Stimulated activated naive CD4-positive, alpha-beta T cell (primary cell): Measurements from ENCODE around the gene LIME1.

Experiments used
- DNase-seq, 6 experiments: peaks; one replicate each; lab custom pipeline; 2025; lab: John Stamatoyannopoulos, UW

Gene LIME1

DNA sequence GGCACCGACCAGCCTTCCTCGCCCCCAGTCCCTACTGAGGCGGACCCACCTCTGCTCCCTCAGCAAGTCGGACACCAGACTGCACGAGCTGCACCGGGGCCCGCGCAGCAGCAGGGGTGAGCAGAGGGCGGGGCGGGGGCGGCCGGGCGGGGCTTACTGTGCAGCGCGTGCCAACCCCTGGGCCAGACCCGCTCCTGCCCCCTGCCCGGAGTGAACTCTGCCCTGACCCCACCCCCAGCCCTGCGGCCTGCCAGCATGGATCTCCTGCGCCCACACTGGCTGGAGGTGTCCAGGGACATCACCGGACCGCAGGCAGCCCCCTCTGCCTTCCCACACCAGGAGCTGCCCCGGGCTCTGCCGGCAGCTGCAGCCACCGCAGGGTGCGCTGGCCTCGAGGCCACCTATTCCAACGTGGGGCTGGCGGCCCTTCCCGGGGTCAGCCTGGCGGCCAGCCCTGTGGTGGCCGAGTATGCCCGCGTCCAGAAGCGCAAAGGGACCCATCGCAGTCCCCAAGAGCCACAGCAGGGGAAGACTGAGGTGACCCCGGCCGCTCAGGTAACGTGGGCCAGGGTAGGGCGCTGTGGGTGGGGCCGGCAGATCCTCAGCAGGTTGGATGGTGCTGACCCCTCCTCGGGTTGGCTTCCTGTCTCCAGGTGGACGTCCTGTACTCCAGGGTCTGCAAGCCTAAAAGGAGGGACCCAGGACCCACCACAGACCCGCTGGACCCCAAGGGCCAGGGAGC is 1.7 kb downstream of the LIME1 start:
- DNase-seq, result peak; percentile 14 to 64 (median 54)

DNA sequence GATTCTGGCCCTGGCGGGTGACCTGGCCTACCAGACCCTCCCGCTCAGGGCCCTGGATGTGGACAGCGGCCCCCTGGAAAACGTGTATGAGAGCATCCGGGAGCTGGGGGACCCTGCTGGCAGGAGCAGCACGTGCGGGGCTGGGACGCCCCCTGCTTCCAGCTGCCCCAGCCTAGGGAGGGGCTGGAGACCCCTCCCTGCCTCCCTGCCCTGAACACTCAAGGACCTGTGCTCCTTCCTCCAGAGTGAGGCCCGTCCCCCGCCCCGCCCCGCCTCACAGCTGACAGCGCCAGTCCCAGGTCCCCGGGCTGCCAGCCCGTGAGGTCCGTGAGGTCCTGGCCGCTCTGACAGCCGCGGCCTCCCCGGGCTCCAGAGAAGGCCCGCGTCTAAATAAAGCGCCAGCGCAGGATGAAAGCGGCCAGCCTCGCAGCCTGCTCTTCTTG is 2.2 kb downstream of the LIME1 start:
- peak; percentile 22 to 66 (median 53) for DNase-seq

DNA sequence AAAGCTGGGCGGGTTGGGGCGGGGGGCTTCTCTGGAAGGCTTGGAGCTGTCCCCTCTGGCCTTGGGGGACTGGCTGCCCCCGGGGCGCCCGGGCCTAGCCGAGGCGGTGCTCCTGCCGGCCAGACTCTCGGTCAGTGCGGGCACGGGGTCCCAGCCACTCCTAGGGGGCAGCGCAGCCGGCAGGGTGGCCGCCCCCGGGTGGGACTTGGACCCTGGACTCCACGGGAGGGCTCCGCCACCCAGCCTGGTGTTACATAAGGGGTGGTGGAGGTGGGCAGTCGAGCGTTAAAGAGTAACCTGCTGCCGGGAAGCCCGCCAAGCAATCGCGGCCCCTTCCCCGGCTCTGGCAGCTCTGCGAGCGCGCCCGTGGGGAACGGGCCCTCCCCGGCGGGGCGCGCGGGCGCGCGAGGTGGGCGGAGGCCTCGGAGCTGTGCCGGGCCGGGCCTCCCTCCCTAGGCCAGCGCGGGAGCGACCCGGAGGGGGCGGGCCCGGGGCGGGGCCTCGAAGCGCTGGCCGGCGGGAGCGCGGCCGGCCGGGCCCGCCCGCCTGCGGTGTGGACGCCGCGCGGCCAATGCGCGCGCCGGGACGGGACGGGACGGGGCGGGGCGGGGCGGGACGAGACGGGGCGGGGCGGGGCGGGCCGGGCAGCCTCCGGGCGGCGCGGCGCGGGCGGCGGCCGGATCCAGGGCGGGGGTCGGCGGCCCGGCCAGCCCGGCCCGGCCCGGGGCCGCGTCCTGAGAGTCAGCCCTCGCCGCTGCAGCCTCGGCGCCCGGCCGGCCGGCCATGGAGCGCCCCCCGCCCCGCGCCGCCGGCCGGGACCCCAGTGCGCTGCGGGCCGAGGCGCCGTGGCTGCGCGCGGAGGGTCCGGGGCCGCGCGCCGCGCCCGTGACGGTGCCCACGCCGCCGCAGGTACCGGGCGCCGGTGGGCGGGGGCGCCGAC is 2.9 kb downstream of the LIME1 start, which contains the start of gene SLC2A4RG:
Gene SLC2A4RG (plus strand): TSS at position 647 of the 940 bp plus-strand sequence. CDS start 137 bp downstream, at position 784.
- DNase-seq, result peak; percentile 48 to 76 (median 60)

DNA sequence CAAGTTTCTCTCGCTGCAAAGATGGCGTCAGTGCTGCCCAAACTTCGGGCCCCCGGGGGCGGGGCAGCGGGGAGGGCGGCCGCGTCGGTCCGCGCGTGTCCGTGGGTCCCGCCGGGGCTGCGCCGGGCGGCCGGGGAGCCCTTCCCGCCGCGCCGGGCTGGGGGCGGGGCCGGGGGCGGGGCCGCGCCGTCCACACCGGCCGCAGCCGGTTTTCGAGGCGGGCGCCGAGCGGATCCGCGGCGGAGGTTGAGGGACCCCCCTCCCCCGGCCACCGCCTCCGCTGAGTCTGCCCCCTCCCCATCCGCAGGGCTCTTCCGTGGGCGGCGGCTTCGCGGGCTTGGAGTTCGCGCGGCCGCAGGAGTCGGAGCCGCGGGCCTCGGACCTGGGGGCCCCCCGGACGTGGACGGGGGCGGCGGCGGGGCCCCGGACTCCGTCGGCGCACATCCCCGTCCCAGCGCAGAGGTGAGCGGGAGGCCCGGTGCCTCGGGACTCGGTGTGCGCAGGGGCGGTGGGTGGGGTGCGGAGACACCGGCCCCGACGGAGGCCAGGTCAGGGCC is 3.7 kb downstream of the LIME1 start:
- DNase-seq, result peak; percentile 44 to 73 (median 64)

DNA sequence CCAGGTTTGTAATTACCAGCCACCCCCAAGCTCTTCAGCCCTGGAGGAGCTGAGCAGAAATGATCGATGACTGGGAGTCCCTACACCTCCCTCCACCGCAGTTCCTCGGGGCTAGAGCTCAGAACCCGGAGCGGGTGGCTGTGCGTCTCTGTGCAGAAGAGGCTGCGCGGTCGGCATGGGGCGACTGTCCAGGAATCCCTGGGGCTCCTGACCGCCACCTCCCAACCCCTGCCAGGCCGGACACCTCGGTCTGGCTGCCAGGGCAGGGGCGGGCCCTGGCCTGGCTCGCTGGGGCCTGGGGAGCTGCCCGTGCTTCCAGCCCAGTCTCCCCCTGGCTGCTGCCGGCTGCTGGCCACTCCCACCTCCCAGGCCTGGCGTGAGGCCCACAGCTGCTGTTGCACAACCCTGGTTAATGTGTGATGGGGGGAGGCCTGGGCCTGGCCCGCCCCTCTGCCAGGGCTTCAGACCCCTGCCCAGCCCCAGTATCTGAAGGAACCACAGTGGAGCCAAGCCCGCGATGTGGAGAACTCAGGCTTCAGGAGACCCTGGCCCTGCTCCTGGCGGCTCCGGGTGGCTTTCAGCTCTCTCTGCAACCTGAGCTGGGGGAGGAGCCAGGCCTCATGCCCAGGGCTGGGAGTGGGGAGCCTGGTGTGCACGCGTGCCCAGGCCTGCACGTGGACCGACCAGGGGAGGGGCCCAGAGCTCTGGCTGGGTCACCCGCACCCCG is 4.3 kb downstream of the LIME1 start:
- DNase-seq, result peak; percentile 29 to 64 (median 45)

DNA sequence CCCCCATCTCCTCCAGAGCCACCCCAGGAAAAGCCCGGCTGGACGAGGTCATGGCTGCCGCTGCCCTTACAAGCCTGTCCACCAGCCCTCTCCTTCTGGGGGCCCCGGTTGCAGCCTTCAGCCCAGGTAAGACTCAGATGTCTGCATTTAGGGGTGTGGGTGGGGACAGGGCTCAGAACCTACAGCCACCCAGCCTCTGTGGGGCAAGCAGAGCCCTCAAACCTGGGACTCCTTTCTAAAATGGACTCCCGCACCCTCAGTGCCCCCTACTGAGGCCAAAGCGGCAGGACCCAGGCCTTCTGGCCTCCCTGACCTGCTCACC is 4.9 kb downstream of the LIME1 start:
- no peak for DNase-seq

DNA sequence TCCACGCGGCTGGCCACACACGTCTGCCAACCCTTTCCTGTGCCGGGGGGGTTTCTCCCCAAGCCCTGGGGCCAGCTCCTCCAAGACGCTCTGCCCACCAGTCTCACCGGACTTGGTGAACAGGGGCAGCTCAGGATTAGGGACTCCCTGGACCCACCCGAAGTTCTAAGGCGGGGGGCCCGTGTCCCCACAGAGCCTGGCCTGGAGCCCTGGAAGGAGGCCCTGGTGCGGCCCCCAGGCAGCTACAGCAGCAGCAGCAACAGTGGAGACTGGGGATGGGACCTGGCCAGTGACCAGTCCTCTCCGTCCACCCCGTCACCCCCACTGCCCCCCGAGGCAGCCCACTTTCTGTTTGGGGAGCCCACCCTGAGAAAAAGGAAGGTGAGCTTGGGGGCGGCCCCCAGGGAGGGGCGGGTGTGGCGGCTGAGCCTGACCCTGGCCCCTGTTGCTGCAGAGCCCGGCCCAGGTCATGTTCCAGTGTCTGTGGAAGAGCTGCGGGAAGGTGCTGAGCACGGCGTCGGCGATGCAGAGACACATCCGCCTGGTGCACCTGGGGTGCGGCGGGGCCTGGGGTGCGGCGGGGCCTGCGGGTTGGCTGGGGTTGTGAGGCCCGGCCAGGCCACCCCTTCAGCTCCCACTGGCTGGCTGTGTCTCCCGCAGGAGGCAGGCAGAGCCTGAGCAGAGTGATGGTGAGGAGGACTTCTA is 5.4 kb downstream of the LIME1 start:
- DNase-seq, result no peak

DNA sequence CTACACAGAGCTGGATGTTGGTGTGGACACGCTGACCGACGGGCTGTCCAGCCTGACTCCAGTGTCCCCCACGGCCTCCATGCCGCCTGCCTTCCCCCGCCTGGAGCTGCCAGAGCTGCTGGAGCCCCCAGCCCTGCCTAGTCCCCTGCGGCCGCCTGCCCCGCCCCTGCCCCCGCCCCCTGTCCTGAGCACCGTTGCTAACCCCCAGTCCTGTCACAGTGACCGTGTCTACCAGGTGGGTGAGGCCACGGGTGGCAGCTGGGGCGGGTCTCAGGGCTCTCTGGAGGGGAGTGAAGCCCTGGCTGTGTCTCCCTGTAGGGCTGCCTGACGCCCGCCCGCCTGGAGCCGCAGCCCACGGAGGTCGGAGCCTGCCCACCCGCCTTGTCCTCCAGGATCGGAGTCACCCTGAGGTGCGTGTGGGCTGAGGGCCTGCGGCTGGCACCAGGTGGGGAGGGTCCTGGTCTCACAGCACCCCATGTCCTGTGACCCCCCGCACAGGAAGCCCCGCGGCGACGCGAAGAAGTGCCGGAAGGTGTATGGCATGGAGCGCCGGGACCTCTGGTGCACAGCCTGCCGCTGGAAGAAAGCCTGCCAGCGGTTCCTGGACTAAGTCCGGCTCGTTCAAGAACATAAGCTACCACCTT is 6.0 kb downstream of the LIME1 start:
- DNase-seq, result no peak

DNA sequence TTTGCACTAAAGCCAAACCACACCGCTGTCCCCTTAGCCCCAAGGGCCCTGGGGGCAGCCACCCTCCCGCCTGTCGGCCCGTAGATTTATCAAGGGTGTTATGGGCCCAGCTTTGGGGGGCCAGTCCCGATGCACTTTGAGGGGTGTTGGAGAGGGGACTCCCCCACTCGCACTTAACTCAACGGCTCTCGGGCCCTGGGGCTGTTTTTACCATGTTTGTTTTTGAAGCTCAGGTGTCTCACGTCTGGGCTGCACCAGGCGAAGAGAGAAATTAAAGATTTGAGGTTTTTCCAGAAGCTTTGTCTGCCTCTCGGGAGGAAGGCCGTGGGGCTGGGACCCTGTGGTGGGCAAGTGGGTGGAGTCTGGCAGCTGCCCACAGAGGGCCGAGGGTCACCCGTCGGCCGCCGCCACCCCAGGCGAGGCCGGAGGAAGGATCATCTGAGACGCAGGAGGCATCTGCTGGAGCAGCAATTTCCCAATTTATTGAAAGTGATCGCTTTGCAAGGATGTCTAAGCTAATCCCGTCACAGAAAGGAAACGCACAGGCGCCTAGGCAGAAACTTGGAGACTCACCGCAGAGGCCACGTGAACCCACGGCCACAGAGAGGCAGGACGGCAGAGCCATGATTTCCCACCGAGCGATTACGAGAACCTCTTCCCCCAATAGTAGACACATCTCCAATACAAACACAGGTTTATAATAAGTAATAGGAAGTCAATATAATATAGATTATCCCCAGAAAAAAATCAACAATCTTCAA is 6.9 kb downstream of the LIME1 start:
- DNase-seq, result no peak

DNA sequence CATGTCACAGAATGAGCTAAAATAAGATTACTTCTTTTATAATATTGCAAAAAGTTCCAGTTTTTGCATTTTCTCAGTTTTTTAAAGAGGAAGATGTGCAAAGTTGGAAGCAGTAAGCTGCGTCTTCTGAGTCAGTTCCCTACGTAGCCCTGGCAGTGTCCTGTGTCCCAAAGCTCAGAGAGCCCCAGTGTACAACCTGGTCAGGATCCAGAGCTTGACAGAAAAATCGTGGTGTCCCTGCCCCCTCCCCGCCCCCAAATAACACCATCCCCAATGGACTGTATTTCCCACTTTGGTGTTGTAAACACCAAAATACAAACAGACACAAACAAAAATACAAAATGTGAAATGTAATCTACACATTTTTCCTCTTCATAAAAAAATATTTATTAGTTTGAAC is 7.7 kb downstream of the LIME1 start:
- DNase-seq, result no peak

DNA sequence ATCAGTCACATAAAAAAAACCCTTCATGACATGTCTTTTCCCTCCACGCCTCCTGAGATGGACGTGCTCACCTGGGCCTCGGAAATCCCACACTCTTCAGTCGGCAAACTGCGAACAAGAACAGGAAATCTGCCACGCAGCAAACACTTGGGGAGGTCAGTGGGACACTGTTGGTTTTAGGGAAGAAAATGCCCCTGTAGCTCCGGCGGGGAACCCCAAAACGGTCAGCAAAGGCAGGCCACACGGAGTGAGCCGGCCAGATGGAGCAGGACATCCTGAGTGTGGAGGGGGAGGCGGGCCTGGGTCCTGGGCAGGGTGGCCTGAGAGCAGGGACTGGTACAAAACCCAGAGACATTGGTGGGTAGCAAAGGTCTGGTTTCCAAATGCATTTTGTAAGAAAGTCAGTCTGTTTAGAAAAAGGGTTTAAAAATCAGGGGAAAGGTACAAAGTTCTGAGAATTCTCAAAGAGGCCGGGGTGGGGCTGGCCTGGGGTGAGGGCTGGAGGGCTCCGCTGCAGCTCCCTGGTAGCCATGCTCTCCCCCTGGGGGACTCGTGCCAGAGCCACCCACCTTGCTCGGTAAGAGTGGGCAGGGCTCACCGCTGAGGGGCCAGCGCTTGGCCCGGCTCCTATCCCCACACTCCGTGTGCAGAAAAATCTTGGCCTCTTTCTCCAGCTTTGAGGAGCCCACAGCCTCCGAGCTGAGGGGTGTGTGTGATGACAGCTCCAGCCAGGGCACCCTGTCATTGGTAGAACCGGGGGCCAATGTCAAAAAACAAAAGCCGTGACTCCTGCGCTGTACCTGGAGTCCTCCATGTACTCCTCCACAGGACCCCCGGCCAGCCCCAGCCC is 8.3 kb downstream of the LIME1 start:
- no peak for DNase-seq

DNA sequence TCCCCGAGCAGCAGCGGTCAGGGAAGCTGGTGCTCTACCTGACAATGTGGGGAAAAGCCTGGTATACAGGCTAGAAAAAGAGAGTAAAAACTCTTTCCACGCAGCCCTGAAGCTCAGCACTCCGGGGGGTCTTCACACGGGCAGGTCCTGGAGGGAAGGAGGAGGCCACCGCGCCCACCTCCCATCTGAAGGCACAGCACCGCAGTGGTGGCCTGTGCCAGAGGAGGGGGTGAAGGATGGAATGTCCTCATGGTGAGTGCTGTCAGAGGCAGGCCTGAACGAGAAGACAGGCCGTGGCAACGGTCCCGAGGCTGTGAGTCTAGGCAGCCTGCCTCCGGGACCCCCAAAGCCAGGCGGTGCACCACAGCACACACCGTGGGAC is 9.0 kb downstream of the LIME1 start:
- no peak for DNase-seq

DNA sequence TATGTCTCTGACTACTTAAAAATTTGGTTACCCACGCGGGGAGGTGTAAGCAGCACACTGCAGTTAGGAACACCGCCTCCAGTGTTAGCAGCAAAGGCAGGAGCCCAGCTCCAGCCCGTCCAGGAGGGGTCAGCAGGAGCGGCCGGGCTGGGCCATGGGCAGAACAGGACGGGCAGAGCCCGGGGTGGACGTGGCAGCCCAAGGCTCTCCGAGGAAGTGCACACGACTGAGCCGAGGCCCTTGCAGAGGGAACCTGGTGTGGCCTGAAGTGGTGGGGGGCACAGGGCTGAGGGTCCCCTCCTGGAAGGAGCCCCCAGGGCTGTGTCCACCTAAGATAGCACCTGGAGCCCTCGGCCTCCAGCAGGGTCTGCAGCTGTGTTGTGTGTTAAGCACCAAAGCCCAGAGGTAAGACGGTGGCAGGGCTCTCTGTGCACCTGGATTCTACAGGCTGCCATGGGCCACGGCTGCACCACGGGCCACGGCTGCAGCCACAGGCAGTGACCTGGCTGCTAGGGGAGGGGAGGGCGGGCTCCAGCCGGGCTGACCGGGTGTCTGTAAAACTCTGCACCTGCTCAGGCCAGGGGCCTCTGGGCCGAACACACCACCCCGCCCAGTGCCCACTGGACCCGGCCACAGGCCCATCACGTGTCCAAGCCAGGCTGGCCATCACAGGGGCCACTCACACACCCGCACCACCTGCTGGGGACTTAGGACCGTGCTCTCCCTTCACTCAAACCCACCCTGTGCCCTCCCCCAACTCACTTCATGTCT is 9.7 kb downstream of the LIME1 start:
- DNase-seq, result no peak

DNA sequence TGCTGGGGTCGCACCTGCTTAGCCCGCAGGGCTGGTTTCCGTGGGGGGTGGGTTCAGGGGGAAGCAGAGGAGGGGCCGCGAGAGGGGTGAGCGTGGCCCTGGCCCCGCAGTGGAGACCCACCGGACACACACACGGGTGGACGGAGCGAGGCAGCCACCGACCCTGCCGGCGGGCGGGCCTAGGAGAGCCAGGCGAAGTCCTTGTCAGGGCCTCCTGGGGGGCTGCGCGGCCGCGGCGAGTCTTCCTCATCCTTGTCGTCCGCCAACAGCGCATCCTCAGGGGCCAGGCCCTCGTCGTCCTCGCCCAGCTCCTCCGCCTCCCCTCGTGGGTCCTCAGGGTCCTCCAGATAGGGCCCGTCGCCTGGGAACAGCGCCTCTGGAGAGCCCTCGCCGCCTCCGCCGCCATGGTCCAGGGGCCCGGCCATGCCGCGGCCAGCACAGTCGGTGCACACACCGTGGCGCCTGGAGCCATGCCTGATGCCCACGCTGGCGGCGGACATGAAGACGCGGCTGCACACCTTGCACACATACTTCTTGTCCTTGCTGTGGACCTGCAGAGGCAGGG is 10.4 kb downstream of the LIME1 start:
- DNase-seq, result no peak

DNA sequence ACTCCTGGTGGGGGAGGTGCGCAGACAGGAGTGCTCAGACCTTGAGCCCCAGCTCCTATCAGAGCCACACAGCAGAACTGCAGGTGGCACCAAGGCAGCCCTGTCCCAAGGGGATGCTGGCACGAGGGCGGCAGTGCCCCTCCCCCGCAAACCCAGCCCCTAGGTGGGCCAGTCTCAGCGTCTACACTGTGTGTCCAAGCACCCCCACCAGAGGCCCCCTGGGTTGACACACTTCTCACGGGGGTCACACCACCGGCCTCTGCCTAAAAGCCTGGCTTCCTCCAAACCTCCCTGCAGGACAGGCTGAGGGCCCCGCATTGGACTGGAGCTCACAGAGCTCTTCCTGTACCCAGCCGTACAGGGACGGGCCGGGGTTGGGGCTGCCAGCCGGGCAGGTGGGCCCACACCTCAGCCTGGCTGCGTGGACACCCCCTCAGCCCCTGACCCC is 11.2 kb downstream of the LIME1 start:
- no peak for DNase-seq

DNA sequence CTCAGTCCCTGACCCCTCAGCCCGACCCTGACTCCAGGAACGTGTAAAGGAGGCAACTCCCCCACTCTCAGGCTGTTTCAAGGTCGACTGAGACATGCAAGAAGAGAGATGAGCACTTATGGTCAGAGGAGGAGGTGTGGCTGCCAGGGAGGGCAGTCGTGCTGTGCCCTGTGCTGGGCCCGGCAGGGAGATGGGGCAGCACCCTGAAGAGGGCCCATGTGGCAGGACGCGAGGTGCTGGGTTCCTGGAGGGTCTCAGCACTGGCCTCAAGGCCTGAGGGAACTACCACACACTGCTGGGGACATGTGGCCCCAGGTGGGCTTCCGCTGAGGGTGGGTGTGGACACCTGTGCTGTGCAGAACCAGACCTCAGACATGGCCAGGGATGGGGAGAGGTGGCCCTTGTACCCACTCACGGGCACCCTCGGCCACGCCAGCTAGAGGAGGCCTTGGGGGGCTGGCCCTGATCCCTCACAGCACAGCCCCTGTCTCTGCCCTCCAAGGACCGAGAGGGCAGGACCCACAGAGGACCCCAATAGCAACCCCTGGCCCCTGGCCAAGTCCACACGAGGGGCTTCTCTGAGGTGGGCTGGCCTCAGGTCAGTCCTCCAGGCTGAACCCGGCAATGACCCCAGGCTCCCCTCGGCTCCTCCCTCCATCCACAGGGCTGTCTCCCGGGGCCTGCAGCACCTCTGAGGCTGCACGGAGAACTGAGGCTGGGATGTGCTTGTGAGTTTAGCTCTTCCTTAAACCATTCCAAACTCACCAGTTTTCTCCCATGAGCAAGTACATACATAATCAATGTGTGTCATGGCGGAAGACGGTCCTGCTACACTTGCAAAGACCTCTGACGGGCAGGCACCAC is 11.8 kb downstream of the LIME1 start:
- no peak for DNase-seq

DNA sequence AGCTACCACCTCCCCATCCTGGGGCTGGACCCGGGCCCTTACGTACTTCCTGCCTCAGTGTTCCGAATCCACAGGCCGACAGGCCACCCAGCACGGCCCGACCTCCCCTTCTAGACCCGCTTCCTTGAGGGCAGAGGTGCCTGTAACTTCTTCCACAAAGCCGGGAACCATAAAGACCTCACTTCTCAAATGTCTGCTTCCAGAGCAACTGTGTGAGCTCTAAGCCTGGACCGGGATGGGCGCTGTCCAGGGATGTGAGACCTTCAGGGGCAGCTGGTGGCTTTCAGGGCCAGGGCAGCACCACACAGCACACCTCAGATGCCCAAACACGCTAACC is 12.4 kb downstream of the LIME1 start:
- DNase-seq, result no peak
